Measurements from ENCODE around the gene HSPBP1.

Gene HSPBP1

GRCh38 chr19:55275851-55276719, 3.8 kb downstream of the HSPBP1 start:
- no peak for DNase-seq (ENCODE audit: low spot score)

- no peak for DNase-seq (ENCODE audit: low spot score)
Measured at GRCh38 chr19:55273978-55274707, 5.8 kb downstream of the HSPBP1 start.

DNA sequence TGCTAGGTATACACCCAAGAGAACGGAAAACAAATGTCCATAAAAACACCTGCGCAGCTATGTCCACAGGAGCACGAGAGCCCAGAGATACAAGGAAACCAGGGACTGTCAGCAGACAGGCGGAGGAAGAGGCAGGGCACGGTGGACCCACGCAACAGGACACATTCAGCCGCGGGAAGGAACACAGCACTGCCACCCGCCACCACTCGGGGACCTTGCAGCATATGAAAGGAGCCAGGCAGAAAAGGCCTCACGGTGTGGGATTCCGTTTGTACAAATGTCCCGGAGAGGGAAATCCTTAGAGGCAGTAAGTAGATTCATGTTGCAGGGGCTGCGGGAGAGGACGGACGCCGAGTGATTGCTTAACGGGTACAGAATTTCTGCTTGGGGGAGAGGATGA, 7.8 kb downstream of the HSPBP1 start:
- no peak for DNase-seq (ENCODE audit: low spot score)

DNA sequence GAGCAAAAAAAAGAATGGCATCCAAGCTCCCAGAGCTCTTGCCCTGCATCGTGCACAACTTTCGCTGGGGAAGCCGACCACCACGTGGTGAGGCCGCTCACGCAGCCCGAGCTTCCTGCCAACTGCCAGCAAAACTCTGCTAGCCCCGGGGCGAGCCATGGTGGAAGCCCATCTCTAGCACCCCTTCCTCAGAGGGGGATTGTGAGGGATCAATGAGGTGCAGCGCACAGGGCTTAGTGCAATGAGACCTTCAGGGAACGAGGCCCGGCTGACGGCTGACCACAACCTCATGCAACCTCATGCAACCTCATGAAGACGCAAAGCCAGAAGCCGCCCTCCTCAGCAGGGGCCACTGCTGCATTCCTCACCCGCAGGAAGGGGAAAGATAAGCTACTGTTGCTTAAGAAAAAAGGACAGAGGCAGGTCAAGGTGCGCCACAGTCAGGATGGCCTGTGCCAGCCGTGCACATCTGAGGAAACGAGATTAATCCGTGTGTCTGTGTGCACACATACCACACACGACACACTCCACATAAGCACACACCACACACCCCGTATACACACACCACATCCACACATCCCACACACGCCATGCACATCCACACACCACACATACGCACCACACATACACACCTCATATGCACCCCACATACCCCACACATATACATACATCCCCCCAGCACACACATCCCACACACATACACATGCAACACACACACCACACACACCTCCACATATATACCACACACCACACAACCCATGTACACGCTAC, 9.6 kb downstream of the HSPBP1 start:
- DNase-seq (ENCODE audit: low spot score): no peak

DNA sequence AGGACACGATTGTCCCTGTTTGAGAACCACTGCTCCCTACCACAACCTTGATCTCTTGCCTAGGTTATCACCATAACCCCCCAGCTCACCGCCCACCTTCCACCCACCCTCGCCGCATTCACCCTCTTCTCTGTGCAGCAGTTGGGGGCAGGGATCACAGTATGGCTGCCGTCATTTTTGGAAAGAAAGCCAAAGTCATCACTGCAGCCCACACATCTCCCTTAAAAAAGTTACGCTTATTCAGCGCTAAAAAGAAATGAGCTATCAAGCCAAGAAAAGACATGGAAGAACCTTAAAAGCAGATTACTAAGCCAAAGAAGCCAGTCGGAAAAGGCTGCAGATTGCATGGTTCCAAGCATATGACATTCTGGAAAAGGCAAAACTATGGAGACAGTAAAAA, 10.6 kb downstream of the HSPBP1 start:
- no peak for DNase-seq (ENCODE audit: low spot score)

DNA sequence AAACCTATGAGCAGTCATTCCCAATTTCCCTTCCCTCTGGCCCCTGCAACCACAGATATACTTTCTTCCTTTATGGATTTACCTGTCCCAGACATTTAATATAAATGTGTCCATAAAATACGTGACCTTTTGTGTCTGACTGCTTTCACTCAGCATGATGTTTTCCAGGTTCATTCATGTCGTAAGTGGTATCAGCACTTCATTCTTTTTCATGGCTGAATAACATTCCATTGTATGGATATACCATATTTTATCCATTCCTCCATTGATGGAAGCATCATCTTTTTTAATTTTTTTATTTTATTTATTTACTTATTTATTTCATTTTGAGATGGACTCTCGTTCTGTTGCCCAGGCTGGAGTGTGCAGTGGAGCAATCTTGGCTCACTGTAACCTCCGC, 13.1 kb downstream of the HSPBP1 start:
- no peak for DNase-seq (ENCODE audit: low spot score)

- no peak for DNase-seq (ENCODE audit: low spot score)
Measured at GRCh38 chr19:55266404-55266803, 13.5 kb downstream of the HSPBP1 start.

- no peak for DNase-seq (ENCODE audit: low spot score)
Measured at GRCh38 chr19:55265723-55266386, 14.1 kb downstream of the HSPBP1 start.

- no peak for DNase-seq (ENCODE audit: low spot score)
Measured at GRCh38 chr19:55265173-55265572, 14.7 kb downstream of the HSPBP1 start.

GRCh38 chr19:55264531-55264930, 15.4 kb downstream of the HSPBP1 start:
- DNase-seq (ENCODE audit: low spot score): no peak

- DNase-seq (ENCODE audit: low spot score): no peak
Measured at GRCh38 chr19:55262359-55262758, 17.6 kb downstream of the HSPBP1 start.

- no peak for DNase-seq (ENCODE audit: low spot score)
Measured at GRCh38 chr19:55261671-55262126, 18.2 kb downstream of the HSPBP1 start.

DNA sequence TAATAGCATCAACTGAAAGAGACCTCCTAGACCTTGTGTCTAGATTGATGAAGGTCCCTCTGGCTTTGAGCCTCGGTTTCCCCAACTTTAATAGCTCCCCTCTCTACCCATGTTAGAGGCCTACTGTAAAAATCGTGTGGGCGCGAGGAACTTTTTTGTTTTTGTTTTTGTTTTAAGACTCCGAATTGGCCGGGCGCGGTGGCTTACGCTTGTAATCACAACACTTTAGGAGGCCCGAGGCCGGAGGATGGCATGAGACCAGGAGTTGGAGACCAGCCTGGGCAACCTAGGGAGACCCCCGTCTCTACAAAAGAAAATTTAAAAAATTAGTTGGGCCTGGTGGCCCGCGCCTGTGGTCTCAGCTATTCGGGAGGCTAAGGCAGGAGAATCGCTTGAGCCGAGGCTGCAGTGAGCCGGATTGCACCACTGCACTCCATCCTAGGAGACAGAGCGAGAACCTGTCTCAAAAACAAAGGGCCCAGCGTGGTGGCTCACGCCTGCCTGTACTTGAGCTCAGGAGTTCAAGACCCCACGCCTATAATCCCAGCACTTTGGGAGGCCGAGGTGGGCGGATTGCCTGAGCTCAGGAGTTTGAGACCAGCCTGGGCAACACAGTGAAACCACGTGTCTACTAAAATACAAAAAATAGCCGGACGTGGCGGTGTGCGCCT, 20.2 kb downstream of the HSPBP1 start:
- DNase-seq (ENCODE audit: low spot score): no peak

DNA sequence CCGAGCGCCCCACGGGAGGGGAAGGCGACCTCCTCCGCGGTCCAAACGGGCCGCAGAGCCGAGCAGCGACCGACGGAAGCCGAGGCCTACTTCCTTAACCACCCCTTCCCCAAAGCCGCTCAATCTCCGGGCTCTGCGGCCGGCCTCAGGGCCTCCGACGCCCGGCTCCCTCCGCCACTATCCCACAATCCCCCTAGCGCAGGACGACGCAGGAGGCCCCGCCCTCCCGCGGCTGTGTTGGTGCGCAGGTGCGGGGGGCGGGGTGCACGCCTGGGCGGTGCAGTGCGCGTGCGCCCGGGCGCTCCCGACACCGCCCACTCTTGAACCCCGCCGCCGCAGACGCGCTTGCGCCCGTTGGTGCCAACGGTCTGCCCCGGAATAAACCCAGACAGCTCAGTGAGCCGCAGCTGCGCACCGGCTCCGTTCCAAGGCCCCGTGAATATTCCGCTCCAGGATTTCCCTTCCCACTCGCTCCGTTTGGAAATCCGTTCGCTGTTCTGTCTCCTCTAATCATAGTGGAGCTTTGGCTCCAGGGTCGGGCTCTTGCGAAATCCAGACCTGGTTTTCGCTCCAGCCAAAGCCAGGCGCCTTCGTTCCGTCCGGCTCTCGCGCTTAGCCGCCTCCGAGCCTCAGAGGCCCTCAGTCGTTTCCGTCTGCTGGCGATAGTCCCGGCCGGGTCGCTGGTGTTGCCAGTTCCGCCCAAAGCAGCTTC, 20.9 kb downstream of the HSPBP1 start, which contains the start of gene PPP6R1:
Gene PPP6R1, minus strand, starts transcription at position 190 of the 712 bp plus-strand sequence. CDS start 11,914 bp downstream, outside the sequence.
- DNase-seq (ENCODE audit: low spot score): peak; percentile 94

DNA sequence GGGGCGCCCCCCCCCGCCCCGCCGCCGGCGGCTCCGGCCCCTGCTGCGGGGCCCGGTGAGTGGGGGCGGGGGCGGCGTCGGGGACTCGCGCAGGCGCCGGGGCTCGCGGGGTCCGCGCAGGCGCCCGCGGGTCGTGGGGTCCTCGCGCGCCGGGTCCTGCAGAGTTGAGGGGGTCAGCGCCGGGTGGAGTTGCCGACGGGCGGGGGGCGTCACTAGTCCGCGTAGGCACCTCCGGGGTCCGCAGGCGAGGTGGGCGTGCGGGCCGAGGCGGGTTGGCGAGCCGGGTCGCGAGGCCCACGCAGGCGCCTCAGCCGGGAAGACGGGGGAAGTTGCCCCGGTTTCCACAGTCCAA, 21.5 kb downstream of the HSPBP1 start:
- DNase-seq (ENCODE audit: low spot score): peak; percentile 29

- DNase-seq (ENCODE audit: low spot score): no peak
Measured at GRCh38 chr19:55257461-55258420, 22.2 kb downstream of the HSPBP1 start.

- no peak for DNase-seq (ENCODE audit: low spot score)
Measured at GRCh38 chr19:55256562-55257460, 23.1 kb downstream of the HSPBP1 start.

Data from CD4-positive, alpha-beta T cell treated with Interleukin-6 at 100 ng/mL for 8 hours (primary cell).